Body of pancreas (tissue), 4 donors: Measurements from ENCODE around the gene ZMPSTE24.

Experiments
- CTCF ChIP-seq, 7 experiments: fragments of 450-650 bp in 4 of 7; fragments of 200-600 bp in 3 of 7; sonication (generic) in 3 of 7; IDR thresholded peaks; one replicate each; pipeline ENCODE4 v1.5.1; 2016 to 2019; ENCODE audit warnings: antibody characterized with exemption in 7 of 7
- POLR2A ChIP-seq, 3 donors: fragments of 450-650 bp; IDR thresholded peaks; one replicate each; pipeline ENCODE4 v1.6.1; 2016; ENCODE audit warnings: antibody characterized with exemption in 3 of 3, mild to moderate bottlenecking in 2 of 3

DNA sequence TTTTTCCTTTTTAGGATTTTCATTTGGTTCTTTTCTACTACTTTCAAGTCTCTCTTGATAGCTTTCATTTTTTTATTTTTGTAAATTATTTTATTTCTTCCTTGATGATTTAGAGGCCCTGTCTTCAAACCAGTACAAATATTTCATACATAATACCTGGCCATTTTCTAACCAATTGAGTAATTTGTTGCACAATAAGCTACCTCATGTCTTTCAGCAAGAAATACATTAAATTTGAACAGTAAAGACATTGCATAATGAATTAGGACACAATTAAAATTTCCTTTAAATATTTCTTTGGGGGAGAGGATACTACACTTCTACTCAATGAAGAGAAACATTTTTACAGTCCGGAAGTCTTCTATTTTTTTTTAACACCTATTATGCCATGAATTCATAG, 74.7 kb downstream of the ZMPSTE24 start:
- TF ChIP-seq POLR2A (IDR thresholded peaks at IDR 0.05) = no peak
- TF ChIP-seq CTCF (IDR thresholded peaks at IDR 0.05) = no peak
